GM12878 (cell line): ENCODE data around the gene LRRC8D. TPM values are rescaled to one million over a fixed set of nuclear protein-coding genes. Genes with fewer than 3 reads are reported as not detected.

Experiments
- ATAC-seq: fragments of 200-7000 bp; cut with Tn5 transposase; 3 replicates; pipeline ENCODE4 v1.9.1; 2020; ENCODE audit warnings: mild to moderate bottlenecking, moderate library complexity
- BruUV-seq: library from RNA; stranded (reverse); fragments of 400-500 nt; replicated peaks from 2 replicates; lab custom pipeline; 2021; lab: Mats Ljungman, UMichigan
- CTCF ChIA-PET: fragments of 300-600 bp; sonication (Branson Sonifier 250); formaldehyde crosslinking; extraction: SDS; loops from one replicate; lab custom pipeline; 2021; ENCODE audit warnings: inconsistent platforms; lab: Yijun Ruan, JAX
- POLR2A ChIA-PET: fragments of 350-600 bp; formaldehyde crosslinking; extraction: SDS; loops from one replicate; lab custom pipeline; 2021; ENCODE audit warnings: inconsistent platforms; lab: Charles Lee
- RAD21 ChIA-PET: fragments of 300-600 bp; sonication (Branson Sonifier 250); formaldehyde crosslinking; loops from one replicate; lab custom pipeline; 2023; ENCODE audit warnings: antibody characterized with exemption; ENCODE audit not compliant: unreplicated experiment; lab: Charles Lee
- SMC1A ChIA-PET: fragments of 300-600 bp; sonication (Branson Sonifier 250); formaldehyde crosslinking; loops from one replicate; lab custom pipeline; 2023; ENCODE audit not compliant: unreplicated experiment, uncharacterized antibody; lab: Charles Lee
- DNase-seq: peaks from one replicate; pipeline ENCODE4 v3.0.0-alpha.2; 2011; ENCODE audit warnings: low read depth, low spot score
- FAIRE-seq: peaks from 3 replicates; lab custom pipeline; 2011; peaks lifted over from hg19 to GRCh38; lab: Jason Lieb, UNC
- H2AFZ ChIP-seq: 2 replicates; pipeline ENCODE4 v1.6.0; 2011; ENCODE audit warnings: low read depth, low read length, control low read depth; ENCODE audit not compliant: control insufficient read depth
- H3K27ac ChIP-seq: 2 replicates; pipeline ENCODE4 v1.5.1; 2011; ENCODE audit warnings: control low read depth; ENCODE audit not compliant: control insufficient read depth, insufficient read depth
- H3K27me3 ChIP-seq, 2 experiments: replicated peaks in 1 of 2; 2 replicates each; pipeline versions ENCODE4 v1.6.0 to v1.6.1; 2011; ENCODE audit warnings: low read length in 1 of 2; ENCODE audit not compliant: control insufficient read depth in 2 of 2, insufficient read depth in 2 of 2
- H3K36me3 ChIP-seq, 2 experiments: 2 replicates each; pipeline ENCODE4 v1.5.1; 2011; ENCODE audit warnings: low read length in 1 of 2; ENCODE audit not compliant: control insufficient read depth in 2 of 2, insufficient read depth in 2 of 2
- H3K4me1 ChIP-seq: 2 replicates; pipeline ENCODE4 v1.6.1; 2011; ENCODE audit warnings: mild to moderate bottlenecking, low read length, moderate library complexity, mixed read lengths; ENCODE audit not compliant: control insufficient read depth, insufficient read depth
- H3K4me2 ChIP-seq: 2 replicates; pipeline ENCODE4 v1.6.0; 2011; ENCODE audit warnings: control low read depth; ENCODE audit not compliant: control insufficient read depth, insufficient read depth
- H3K4me3 ChIP-seq: fragments of 200-600 bp; sonication (generic); 2 replicates; pipeline ENCODE4 v1.5.1; 2016
- H3K79me2 ChIP-seq: 2 replicates; pipeline ENCODE4 v1.6.0; 2011; ENCODE audit warnings: low read length; ENCODE audit not compliant: control insufficient read depth, insufficient read depth
- H3K9ac ChIP-seq: 2 replicates; pipeline ENCODE4 v1.8.0; 2011; ENCODE audit warnings: low read length, control low read depth, mixed read lengths; ENCODE audit not compliant: control insufficient read depth, insufficient read depth
- H3K9me3 ChIP-seq: replicated peaks from 3 replicates; pipeline ENCODE4 v1.5.1; 2011; ENCODE audit warnings: mild to moderate bottlenecking, low read length; ENCODE audit not compliant: control insufficient read depth, insufficient read depth
- H4K20me1 ChIP-seq: 2 replicates; pipeline ENCODE4 v1.6.0; 2011; ENCODE audit not compliant: control insufficient read depth, insufficient read depth
- BACH1 ChIP-seq: fragments of 450-650 bp; IDR thresholded peaks from 2 replicates; pipeline ENCODE4 v1.6.1; 2017; ENCODE audit warnings: mild to moderate bottlenecking, borderline replicate concordance
- CREB1 ChIP-seq: IDR thresholded peaks from 2 replicates; pipeline ENCODE4 v1.6.1; 2012; ENCODE audit warnings: low read depth, mild to moderate bottlenecking, inconsistent platforms
- KDM1A ChIP-seq: fragments of 200-600 bp; sonication (generic); IDR thresholded peaks from 2 replicates; pipeline ENCODE4 v1.6.1; 2016; ENCODE audit warnings: borderline replicate concordance
- MTA2 ChIP-seq: fragments of 450-650 bp; IDR thresholded peaks from 2 replicates; pipeline ENCODE4 v1.6.1; 2016; ENCODE audit warnings: low read depth, mild to moderate bottlenecking, moderate library complexity
- NFYA ChIP-seq: IDR thresholded peaks from 2 replicates; pipeline ENCODE4 v1.6.1; 2011; ENCODE audit warnings: low read depth, mild to moderate bottlenecking, low read length, improper control_type of control experiment, borderline replicate concordance
- SUZ12 ChIP-seq: fragments of 200-600 bp; sonication (generic); IDR thresholded peaks from one replicate; pipeline ENCODE4 v1.6.1; 2018; ENCODE audit warnings: antibody characterized with exemption, mild to moderate bottlenecking; ENCODE audit not compliant: unreplicated experiment
- TARDBP ChIP-seq: IDR thresholded peaks from 2 replicates; pipeline ENCODE4 v1.6.1; 2016; ENCODE audit warnings: borderline replicate concordance
- ZNF207 ChIP-seq: fragments of 450-650 bp; IDR thresholded peaks from 2 replicates; pipeline ENCODE4 v1.6.1; 2014; ENCODE audit warnings: antibody characterized with exemption, mild to moderate bottlenecking, borderline replicate concordance
- ZNF274 ChIP-seq: IDR thresholded peaks from one replicate; pipeline ENCODE4 v1.8.0; 2011; ENCODE audit not compliant: insufficient read length, insufficient read depth
- WGBS: methylation state at CpG from one replicate; pipeline ENCODE4 v1.1.6; 2016; ENCODE audit warnings: low lambda C conversion rate; ENCODE audit not compliant: insufficient replicate concordance, insufficient coverage; ENCODE audit errors: missing lambda C conversion rate; 5-methylcytosine and 5-hydroxymethylcytosine counted together
- in situ Hi-C: fragments of 300-500 bp; cut with MboI; formaldehyde crosslinking; loops from 9 replicates; pipeline ENCODE4 v1.14.3; 2018; ENCODE audit warnings: mixed read lengths
- intact Hi-C: fragments of 100-400 bp; cut with micrococcal nuclease; formaldehyde crosslinking; loops from one replicate; pipeline ENCODE4 v1.14.2; 2022; ENCODE audit not compliant: unreplicated experiment
- polyA plus RNA-seq, 11 experiments: library from polyadenylated mRNA; depleted of rRNA in 4 of 11; unstranded in 6 of 11; stranded (reverse) in 5 of 11; fragments of >200 nt; fragmentation: Nextera tagmentation in 4 of 11; fragmentation: Illumina TruSeq in 1 of 11; extraction: Ambion mirVana in 4 of 11; extraction: Trizol in 1 of 11; gene quantifications; 1 replicate in 1 of 11; 2 replicates in 10 of 11; pipeline versions ENCODE4 v1.2.1 to v1.2.3, GENCODE V29; 2011 to 2016; ENCODE audit warnings: inconsistent platforms in 2 of 11, missing spikeins in 2 of 11, low read depth in 1 of 11
- total RNA-seq, 4 experiments: library from RNA; depleted of rRNA in 3 of 4; stranded (reverse); fragments of >200 nt in 3 of 4; fragmentation: Illumina TruSeq in 1 of 4; extraction: Trizol in 1 of 4; gene quantifications; 2 replicates each; pipeline versions ENCODE4 v1.2.1 to v1.2.3, GENCODE V29; 2013 to 2021
- TF ChIP-seq, protein P1 (sequence below): fragments of 450-650 bp; formaldehyde crosslinking; IDR thresholded peaks from 2 replicates; pipeline ENCODE4 v1.4.0; 2020; ENCODE audit warnings: mild to moderate bottlenecking, moderate library complexity
- TF ChIP-seq, protein P2 (sequence below): IDR thresholded peaks from 2 replicates; pipeline ENCODE4 v1.6.1; 2012; ENCODE audit warnings: low read length, inconsistent platforms

Gene LRRC8D
- total and polyA plus RNA-seq, 10 of the 15 experiments (the other 5 are each of a cell fraction or from before 2014, with no cell fraction given) = 5.6 to 44.1 (median 26.8) TPM

DNA sequence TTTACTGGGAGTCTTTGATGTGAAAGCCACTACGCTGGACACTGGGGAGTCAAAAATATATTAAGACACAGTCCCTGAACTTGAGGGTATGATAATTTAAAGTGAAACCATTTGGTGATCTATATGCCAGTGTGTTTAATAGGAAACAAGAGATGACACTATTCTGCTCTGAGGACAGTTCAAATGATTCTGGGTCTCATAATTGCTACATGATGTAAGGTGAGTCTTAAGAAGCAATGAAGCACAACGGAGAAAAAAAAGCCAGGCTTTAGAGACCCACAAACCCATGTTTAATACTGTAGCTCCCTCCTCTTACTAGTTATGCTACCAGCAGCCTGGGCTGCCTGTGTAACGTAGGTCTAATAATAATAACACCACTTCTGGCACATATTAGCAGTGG lies 14.2 kb upstream of the LRRC8D start:
- H2AFZ ChIP-seq = no peak overlapping the region
- H3K27ac ChIP-seq = no peak overlapping the region
- H3K27me3 ChIP-seq = no peaks in the 10 kb centered on the region; a peak in 1 of 4 replicates
- in situ Hi-C loops = no loop called here
- H3K9ac ChIP-seq = no peak overlapping the region
- TF ChIP-seq CREB1 (no peak), SUZ12 (no peak), TARDBP (no peak), ZNF207 (no peak), NFYA (no peak), MTA2 (no peak), ZNF274 (no peak), KDM1A (no peak), BACH1 (no peak)
- TF ChIP-seq, protein P1, sequence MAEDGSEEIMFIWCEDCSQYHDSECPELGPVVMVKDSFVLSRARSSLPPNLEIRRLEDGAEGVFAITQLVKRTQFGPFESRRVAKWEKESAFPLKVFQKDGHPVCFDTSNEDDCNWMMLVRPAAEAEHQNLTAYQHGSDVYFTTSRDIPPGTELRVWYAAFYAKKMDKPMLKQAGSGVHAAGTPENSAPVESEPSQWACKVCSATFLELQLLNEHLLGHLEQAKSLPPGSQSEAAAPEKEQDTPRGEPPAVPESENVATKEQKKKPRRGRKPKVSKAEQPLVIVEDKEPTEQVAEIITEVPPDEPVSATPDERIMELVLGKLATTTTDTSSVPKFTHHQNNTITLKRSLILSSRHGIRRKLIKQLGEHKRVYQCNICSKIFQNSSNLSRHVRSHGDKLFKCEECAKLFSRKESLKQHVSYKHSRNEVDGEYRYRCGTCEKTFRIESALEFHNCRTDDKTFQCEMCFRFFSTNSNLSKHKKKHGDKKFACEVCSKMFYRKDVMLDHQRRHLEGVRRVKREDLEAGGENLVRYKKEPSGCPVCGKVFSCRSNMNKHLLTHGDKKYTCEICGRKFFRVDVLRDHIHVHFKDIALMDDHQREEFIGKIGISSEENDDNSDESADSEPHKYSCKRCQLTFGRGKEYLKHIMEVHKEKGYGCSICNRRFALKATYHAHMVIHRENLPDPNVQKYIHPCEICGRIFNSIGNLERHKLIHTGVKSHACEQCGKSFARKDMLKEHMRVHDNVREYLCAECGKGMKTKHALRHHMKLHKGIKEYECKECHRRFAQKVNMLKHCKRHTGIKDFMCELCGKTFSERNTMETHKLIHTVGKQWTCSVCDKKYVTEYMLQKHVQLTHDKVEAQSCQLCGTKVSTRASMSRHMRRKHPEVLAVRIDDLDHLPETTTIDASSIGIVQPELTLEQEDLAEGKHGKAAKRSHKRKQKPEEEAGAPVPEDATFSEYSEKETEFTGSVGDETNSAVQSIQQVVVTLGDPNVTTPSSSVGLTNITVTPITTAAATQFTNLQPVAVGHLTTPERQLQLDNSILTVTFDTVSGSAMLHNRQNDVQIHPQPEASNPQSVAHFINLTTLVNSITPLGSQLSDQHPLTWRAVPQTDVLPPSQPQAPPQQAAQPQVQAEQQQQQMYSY (CRISPR knock-in tag) = no peak
- TF ChIP-seq, protein P2, sequence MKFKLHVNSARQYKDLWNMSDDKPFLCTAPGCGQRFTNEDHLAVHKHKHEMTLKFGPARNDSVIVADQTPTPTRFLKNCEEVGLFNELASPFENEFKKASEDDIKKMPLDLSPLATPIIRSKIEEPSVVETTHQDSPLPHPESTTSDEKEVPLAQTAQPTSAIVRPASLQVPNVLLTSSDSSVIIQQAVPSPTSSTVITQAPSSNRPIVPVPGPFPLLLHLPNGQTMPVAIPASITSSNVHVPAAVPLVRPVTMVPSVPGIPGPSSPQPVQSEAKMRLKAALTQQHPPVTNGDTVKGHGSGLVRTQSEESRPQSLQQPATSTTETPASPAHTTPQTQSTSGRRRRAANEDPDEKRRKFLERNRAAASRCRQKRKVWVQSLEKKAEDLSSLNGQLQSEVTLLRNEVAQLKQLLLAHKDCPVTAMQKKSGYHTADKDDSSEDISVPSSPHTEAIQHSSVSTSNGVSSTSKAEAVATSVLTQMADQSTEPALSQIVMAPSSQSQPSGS = no peak
- no peak overlapping the region for H3K4me2 ChIP-seq
- ChIA-PET RAD21 (interaction anchor here (0.7 to 1.0 kb wide), 3 partner anchors 27 to 151 kb away, joined by 3 to 4 read pairs (median 3); no protein-coding TSS in a partner anchor), POLR2A (interaction anchor here (0.6 kb wide), 1 partner anchor 14 kb away, joined by 3 read pairs; no protein-coding TSS in a partner anchor), SMC1A (interaction anchor here (0.9 to 5.3 kb wide), 6 partner anchors 15 to 180 kb away, joined by 3 to 41 read pairs (median 4); partner anchors contain the start of gene LRRC8D), CTCF (interaction anchor here (0.9 to 4.8 kb wide), 5 partner anchors 10 to 183 kb away, joined by 3 to 71 read pairs (median 3); no protein-coding TSS in a partner anchor)
- peaks cover 5% of the 10 kb centered on the region; the same call in 1 of the 2 replicates for H3K4me1 ChIP-seq
- H3K79me2 ChIP-seq = no peaks in the 10 kb centered on the region
- FAIRE-seq (no peak), ATAC-seq (peak; percentile 56), DNase-seq (no peak)
- no peaks in the 10 kb centered on the region for H4K20me1 ChIP-seq
- H3K9me3 ChIP-seq = no peaks in the 10 kb centered on the region
- intact Hi-C loops = no loop called here
- H3K4me3 ChIP-seq = no peak overlapping the region
- BruUV-seq = no TSS peak
- no peaks in the 10 kb centered on the region for H3K36me3 ChIP-seq
- 29% methylated on average over 3 of the region's 3 CpGs for whole genome bisulfite sequencing
